ENCODE results near the gene IDH2.

DNA sequence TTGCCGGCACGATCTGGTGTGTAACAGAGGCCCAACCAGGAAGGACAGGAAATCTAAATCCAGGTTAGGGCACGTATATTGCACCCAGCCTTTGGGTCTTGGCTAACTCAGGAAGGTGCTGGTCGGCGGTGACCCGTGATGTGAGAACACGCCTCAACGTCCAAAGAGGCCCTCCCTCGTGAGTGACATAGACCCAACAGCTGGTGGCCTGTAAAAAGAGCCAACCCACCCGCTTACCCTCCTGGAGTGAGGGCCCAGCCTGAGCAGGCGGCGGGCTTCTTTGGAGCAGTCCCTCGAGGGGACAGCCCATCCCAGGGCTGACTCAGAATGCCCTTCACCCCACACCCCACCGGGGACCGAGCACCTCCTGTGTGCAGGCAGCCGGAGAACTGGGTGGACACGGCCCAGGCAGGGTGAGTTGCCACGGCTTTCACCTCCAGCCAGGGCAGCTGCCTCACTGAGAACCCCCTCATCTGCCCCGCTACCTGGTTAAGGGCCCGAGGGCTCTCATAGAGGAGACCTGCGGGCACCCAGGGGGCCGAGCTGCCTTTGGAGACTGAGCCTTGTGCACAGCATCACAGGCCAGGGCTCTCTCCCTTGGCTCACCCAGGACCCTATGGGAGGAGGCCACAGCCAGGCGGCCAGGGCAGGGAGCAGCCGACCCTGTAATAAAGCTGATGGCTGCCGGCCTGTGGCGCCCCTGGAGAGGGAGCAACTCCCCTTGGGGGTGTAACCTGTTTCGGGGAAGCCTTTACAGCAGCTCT, 59.3 kb downstream of the IDH2 start:
- TF ChIP-seq CTCF (IDR thresholded peaks at IDR 0.05), result no peak
- no peak for TF ChIP-seq POLR2A (IDR thresholded peaks at IDR 0.05)
